ENCODE data around the gene SEMA6D.

GRCh38 chr15:47674586-47675232 lies 42.6 kb upstream of the SEMA6D start:
- TF ChIP-seq, protein P1, sequence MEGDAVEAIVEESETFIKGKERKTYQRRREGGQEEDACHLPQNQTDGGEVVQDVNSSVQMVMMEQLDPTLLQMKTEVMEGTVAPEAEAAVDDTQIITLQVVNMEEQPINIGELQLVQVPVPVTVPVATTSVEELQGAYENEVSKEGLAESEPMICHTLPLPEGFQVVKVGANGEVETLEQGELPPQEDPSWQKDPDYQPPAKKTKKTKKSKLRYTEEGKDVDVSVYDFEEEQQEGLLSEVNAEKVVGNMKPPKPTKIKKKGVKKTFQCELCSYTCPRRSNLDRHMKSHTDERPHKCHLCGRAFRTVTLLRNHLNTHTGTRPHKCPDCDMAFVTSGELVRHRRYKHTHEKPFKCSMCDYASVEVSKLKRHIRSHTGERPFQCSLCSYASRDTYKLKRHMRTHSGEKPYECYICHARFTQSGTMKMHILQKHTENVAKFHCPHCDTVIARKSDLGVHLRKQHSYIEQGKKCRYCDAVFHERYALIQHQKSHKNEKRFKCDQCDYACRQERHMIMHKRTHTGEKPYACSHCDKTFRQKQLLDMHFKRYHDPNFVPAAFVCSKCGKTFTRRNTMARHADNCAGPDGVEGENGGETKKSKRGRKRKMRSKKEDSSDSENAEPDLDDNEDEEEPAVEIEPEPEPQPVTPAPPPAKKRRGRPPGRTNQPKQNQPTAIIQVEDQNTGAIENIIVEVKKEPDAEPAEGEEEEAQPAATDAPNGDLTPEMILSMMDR (IDR thresholded peaks at IDR 0.05; ENCODE audit: poor library complexity), result no peak
- no peak for TF ChIP-seq EZH2 (IDR thresholded peaks at IDR 0.05; ENCODE audit: borderline replicate concordance)
- no peak for TF ChIP-seq EZH2phosphoT487 (IDR thresholded peaks at IDR 0.05; ENCODE audit: low read depth, severe bottlenecking, unreplicated experiment)

All from hepatocyte (in vitro differentiated cells).